ENCODE results near the gene CAMKV.

- TF ChIP-seq CTCF (IDR thresholded peaks at IDR 0.05) (no peak), POLR2A (IDR thresholded peaks at IDR 0.05) (no peak)
Observed at GRCh38 chr3:49914906-49915305, 45.2 kb upstream of the CAMKV start.
